ENCODE data around the gene PLA2G4E.

PLA2G4E gene

DNA sequence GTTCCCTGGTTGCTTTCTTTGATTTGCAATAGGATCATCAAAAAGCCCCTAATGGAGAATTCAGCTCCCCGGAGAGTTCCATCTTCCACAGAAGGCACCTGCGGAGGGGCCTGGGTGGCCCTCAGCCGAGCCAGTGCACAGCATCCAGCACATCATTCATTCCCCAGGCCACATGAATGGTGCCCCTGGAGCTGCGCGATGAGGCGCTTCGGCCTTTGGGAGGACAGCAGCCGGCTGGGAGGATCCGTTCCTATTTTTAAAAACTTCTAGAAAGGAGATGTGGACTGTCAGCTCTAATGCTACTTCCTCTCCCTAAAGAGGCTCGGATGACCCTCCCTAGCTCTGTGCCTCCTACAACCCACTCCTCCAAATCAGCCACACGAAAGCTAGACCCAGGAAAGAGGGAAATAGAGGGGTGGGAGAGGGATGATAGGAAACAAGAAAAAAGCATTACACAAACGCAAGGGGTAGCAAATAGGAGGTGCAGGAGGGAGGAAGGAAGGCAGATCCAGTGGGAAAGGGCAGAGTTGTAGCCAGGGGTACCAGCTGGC is 68.8 kb downstream of the PLA2G4E start:
- DNase-seq, result no peak

DNA sequence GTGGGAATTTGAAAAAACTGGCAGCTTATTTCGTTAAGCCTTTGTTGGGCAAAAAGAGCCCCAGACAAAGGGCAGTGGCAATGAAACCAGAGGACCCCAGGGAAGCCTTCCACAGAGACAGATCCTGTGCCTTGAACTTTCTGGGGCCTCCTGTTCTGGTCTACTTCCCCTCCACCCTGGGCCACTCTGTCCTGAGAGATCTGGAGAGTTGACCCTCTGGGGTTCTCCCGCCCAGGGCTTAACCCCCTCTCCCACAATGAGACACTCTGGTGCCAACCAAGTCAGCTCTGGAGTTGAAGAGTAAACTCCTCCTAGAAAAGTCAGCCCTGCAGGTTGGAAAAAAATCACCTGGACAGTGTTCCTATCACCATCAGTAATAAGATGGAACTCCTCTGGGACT is 69.3 kb downstream of the PLA2G4E start:
- no peak for DNase-seq

DNA sequence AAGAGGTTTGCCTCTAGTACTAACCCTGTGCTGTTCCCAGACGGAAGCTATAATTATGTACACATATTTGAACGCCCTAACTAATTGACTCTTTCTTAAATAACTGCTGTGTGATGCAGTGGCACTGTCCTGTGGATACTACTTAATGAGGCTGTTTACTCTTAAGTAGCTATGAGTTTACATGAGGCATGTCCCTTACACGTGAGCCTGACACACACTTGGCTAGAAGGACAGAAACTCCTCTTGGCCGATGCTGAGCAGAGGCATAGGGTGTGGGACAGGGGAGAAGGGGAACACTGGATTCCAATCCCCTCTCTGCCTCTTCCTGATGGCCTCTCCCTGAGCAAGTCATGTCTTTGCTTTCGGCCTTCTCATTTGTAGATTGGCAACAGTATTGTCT is 70.4 kb downstream of the PLA2G4E start:
- no peak for DNase-seq

DNA sequence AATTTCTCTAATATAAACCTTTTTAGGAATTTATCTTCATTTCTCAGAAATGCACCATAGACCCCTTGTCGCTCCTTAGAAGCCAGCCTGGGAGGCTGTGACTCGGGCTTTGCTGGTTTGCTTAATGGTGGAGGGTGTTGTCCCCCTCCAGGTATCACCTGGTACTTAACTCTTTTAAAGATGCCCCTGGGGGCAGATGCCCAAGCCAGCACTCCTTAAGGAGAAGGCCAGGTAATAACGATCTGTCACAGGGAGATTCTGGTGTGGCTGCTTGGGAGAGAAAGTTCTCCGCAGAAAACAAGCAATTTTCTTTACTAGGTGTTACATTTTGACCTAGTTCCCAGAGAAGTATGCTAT is 70.7 kb downstream of the PLA2G4E start:
- DNase-seq, result no peak

DNA sequence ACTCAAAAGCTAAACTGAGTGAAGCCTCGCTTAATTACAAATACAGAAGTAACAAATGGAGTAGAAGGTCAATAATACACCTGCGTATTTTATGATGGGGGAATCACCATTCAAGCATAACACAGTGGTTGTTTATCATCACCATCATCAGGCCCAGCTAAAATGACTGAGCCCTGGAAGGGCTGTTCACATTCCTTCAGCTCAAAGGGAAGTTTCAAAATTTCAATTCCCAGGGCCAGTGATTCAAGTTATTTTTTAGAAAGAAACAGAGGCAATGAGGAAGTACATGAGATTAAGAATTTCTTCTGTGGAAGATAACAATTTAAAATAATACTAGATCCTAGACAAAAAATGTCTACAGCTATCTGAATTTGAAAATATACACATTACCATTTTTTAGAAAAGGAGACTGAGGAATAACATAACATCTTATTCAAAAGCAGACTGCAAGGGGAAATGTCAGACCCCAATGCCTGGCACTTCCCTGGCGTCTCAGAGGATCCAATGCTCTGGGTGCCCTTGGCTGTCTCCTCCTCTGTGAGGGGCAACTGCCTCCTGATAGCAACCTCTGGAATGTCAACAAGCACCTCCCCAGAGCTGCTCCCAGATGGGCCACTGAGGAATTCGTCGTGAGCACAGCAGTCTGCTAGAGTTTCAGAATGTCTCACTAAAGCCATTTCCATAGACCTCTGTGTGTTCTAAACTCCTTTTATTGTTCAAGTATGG is 71.3 kb downstream of the PLA2G4E start:
- DNase-seq, result no peak

DNA sequence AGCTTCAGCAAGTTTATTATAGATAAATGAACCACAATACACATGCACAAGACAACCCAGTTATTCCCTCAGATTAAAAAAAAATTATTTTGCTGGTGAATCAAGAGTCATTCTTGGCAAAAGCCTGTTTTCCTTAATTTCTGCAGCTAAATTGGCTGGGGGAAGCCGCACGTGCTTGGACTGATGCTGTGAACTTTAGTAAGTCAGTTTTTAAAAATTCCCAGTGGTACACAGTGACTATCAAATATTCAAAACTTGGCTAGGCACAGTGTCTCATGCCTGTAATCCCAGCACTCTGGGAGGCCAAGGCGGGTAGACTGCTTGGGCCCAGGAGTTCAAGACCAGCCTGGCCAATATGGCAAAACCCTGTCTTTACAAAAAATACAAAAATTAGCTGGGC is 72.4 kb downstream of the PLA2G4E start:
- no peak for DNase-seq

DNA sequence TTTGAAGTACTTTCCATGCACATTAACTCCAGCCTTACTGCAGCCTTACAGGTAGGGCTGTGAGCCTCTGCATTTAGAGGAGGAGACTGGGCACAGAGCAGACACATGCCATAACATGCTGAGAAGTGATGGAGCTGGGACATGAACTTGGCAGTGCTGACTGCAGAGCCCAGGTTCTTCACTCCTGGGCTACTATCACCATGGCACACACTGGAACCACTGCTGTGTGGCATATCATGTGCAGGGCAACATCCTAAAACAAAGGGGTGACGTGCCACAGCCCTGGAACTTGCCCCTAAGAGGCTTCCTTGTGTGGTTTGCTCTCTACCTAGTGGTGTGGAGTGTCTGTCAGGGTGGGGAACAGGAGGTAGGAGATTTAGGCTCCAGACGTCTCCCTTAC is 73.9 kb downstream of the PLA2G4E start:
- DNase-seq, result no peak

DNA sequence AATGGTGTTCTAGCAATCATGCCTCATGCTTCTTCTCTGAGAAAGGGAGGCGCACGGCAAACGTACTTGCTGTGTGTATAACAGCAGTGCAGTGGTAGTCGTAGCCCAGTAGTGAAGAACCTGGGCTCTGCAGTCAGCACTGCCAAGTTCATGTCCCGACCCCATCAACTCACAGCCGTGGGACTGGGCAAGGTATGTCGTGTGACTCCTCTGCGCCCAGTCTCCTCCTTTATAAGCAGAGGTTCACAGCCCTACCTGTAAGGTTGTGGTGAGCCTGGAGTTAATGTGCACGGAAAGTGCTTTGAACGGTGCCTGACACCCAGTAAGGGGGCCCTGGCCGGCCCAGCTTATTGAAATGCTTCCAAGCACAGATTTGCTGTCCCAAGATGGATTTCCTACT is 75.1 kb downstream of the PLA2G4E start:
- no peak for DNase-seq

DNA sequence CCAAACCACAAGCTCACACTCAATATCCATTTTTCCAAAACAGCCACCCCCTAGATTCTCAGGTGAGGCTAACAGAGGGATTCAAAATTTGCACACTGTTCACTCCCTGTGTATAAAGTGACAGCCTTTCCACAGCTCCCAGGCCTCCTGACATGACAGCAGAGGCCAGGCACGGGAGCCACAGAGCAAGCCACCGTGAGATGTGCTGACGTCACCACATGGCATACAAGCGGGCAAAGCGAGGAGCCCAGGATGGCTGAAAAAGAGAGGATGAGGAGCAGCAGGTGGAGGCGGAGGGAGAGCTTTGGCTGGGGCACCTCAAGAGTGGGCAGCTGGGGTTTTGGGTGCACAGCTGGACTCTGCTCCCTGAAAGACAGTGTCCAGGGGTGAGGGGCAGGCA is 75.6 kb downstream of the PLA2G4E start:
- no peak for DNase-seq

DNA sequence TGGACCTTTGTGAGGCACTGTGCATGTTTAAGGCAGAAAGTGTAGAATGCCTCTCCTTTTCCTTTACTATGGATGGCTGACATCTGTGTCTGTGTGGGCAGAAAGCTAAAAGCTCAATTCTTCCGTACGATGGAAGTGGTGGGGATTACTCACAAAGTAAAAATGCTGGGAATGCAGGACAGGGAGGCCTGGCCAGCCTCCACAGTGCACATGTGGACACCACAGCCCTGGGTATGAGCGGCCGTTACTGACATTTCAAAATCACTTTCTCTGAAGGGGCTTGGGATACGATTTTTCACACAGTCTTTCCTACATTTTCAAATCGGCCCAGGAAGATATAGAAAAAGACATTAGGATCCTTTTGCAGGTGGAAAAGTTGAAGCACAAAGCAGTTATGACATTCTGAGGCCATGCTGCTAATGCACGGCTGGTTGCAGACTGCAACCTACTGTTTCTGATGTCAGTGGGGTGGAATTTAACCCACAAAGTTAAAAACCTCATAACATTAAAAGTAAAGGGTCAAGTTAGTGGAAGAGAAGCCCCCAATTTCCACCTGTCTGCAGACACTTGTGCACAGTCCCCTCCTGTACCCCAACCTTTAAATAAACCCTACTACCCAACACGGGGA is 76.4 kb downstream of the PLA2G4E start:
- DNase-seq, result no peak

DNA sequence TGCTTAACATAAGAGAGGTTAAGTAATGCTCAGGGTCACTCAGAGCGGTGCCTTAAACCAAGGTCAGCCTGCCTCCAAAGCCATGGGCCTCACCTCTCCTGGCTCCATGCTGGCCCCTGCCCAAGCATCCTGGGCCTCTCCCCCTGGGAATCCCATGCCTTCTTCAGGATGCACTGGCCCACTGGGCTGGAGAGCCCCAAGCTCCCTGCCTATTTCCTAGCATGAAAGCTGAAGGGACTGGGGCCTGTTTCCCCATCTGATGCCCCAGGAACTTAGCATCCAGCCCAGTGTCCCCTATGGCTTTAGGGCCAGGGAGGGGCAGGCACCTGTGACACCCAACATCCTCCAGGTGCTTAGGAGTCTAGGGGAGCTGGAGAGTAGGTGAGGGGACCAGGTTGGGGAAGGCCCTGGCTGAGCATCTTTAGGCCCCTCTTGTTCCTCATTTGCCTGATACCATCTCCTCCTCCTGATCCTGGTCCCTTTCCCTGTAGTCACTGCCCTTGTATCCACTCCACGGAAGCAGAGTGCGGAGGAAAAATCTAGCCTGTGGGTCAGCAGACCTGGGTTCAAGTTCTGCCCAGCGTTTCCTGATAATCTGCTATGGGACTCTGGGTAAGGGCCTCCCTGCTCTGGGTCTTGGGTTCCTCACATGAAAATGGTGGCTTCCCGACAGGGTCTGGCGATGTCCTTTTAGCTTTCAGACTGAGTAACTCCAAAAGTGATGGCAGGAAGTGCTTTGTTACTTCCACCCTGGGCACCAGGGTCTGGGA is 77.1 kb downstream of the PLA2G4E start:
- no peak for DNase-seq

DNA sequence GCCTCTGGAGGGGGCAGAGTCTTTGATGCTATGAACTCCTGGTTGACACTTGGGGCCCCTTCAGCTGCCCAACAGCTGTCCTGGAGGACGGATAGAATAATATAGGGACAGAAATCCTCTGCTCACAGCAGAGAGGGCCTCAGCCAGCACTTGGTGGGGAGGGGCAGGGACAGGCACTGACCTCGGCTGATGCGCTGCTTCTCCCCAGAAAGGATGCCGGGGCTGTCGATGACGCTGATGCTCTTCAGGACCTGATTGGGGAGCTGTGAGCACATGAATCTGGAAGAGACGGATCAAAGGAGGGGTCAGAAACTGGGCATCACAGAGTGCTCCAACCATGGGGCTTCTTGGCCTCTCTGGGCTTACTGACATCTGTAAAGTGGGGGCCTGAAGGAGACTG is 78.0 kb downstream of the PLA2G4E start:
- DNase-seq, result no peak

DNA sequence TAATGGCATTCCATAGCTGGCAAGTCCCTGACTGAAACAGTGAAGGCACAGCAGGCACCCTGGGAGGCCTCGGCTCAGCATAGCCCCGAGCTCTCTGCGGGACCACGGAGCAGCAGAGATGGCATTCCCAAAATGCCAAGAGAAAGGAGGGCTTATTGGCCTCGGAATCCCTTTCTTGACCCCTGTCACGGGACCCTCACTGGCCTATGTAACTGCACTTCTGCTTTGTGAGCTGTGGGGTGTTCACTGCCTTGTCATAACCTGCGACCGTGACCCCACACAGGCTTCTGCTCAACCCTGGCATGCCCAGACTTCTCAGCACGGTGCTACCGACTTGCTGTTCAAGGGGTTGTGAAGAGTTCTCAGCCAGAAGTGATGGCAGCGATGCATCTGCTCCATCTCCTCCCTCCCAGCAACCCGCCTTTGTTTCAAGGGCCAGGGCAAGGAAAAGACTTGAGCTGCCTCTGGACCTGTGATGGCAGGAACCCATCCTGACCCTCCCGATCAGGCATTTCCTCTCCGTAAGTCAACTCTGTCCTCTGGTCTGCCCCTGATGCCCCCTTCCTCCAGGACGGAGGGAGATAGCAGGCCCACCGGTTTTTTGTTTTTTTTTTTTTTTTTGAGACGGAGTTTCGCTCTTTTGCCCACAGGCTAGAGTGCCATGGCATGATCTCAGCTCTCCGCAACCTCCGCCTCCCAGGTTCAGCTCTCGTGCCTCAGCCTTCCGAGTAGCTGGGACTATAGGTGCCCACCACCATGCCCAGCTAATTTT is 79.0 kb downstream of the PLA2G4E start:
- DNase-seq, result no peak

DNA sequence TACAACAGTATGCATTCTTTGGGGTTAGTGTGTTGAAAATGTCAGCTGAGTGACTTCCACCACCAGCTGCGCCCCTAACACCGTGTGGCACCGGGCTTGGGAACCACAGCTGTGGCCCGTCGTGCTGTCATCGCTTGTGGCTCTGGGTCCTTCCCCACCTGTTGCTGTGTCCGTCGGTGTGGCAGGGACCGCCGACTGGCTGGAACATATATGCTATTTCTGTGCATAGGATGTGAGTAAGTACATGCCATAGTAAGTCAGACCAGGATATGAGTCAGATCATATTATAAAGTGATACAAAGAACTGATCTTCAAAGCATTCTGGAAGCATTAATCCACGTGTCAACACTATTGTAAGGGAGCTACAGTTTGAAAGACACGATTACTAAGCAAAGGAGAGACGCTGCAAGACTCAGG is 80.4 kb downstream of the PLA2G4E start:
- no peak for DNase-seq

DNA sequence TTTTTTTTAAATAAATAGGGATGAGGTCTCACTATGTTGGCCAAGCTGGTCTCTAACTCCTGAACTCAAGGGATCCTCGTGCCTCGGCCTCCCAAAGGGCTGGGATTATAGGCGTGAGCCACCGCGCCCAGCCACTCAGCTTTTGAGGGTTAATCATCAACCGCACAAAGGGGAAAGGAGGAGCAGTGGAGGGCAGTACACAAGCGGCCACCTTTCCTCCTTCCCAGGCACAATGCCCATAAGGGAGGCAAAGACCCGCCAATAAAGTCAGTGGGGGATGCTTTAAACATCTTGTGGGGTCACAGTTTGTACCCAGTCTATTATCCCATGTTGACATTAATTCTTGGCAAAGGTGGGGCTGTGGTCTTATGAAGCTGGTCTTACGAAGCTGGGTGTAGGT is 80.9 kb downstream of the PLA2G4E start:
- DNase-seq, result no peak

DNA sequence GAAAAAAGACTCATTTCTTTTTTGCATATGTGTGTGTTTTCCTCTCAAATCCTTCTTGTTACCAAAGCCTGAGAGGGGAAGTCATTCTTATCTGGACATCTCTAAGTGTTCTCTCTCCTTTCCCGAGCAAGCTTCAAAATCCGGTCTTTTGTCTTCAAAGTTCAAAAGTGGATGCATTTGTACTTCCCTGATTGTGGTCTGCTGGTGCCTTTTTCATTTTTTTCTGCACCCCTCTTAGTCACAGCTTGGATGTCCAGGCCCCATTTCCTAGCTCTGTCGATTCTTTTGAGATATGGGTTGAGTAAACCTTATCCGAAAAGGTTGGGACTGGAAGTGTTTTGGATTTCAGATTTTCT is 83.3 kb downstream of the PLA2G4E start:
- DNase-seq, result no peak

DNA sequence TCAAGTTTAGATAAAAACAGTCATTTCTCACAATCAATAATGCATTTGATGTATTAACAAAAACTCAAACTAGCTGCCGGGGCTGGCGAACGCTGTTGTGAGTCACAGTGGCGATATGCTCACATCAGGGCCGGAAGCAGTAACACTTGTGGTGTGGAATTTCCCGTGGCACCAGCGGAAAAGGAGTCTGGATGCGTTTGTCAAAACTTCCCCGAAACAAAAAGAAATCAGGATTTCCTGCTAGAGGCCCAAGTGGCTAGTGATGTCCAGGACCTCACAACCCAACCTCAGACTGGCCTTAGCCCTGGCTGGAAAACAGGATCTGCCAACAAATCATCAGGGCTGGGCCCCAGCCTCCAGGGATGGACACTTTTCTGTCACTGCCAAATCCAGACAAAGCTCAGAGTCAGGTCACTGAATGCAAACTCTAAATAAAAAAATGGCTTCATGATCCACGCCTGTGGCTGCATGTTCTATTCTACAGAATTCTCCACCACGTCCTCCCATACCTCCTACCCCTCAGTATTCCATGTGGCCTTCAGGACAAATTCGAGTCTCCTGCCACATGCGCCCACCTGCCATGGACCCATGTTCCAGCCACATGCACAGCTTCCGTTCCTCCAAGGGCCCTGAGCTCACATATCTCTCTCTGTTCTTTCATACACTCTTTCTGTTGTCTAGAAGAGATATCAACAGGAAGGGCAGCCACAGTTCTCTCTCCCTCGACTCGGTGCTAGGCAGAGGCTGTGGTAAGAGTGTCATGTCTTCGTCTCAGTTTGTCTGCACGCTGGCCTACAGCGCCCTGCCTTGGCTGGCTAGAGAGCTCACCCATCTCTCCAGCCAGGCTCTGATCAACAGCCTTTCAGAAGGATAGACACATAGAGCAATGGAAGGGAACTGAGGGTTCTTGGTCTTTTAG is 83.9 kb downstream of the PLA2G4E start:
- DNase-seq, result no peak

DNA sequence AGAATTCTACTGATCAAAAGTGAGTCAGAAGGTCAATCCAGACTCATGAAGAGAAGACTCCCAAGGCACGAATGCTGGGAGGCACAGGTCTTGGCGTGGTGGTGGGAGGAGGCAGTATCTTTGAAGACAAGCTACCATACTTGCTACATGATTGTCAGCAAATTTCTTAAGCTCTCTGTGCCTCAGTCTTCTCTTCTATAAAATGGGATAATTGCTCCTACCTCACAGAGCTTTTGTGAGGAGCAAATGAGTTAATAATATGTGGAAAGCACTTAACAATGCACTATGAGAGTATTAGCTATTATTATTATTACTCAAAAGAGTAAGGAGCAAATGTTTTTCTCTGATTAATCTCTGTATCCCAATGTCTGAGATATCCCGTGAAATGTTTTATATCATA is 84.7 kb downstream of the PLA2G4E start:
- DNase-seq, result no peak

DNA sequence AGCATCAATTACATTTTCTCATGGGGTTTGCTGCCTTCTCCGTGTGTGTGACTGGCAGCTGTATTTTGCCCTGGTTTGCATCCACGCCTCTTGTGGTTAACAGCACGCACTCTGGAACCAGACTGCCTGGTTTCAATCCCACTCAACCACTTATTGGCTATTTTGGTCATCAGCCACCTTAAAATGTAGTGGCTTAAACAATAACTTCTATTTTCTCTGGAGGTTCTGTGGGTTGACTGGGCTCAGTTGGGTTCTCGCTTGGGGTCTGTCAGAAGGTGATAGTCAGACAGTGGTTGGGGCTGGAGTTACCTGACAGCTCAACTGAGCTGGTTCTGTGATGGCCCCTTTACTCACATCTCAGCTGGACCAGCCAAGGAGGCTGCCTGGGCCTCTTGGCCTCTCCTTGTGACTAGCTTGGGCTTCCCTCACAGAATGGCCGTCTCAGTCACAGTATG is 85.2 kb downstream of the PLA2G4E start:
- DNase-seq, result no peak

DNA sequence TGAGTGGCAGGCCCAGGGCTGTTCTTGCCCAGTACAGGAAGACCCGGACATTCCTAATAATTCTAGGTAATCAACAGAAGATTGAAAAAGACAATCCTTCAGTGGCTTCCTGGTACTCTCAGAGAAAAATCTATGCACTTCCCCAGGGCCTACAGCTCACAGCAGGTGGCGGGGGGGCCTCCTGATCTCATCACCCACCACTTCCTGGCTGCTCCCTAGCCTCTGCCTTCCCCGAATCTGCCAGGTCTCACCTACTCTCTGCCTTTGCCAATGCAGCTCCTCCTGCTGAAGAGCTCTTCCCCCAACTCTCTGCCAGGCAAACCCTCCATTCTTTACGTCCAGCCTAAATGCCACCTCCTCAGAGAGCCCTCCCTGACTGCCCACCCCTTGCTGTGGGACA is 86.0 kb downstream of the PLA2G4E start:
- DNase-seq, result no peak

DNA sequence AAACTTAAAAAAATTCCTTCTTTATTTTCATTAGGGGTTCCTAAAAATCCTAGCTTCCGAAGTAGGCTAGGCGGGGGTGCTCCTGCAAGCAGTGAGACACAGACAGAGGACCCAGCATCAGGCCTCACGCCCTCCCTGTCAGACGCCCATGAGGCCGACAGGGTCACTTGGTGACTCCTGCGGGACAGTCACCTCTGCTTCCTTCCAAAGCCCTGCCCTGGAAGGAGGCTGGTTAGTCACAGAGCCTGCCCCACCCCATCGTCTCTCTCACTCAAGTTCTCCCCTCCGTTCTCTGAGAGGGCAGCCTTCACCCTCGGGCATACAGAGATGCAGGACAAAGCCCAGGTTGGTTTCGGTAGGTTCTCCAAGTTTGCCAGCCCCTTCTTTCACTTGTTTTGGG is 87.1 kb downstream of the PLA2G4E start:
- DNase-seq, result no peak

DNA sequence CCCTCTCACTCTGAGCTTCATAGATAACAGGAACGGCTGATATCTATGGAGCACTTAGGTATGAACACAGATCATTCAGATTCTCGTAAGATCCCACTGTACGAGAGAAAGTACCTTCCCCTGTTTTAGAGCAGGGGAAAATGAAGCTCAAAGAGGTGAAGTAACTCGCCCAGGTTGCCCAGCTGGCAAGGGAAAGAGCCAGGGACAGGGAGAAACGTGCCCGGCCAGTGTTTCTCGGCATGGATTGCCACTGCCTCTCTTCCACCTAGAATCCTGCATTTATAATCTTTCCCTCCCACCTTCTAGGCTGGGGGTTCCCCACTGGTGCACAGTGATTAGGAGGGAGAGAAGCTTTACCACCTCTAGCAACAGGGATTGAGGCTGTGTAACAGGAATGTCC is 87.5 kb downstream of the PLA2G4E start:
- DNase-seq, result no peak

Measured in NCI-H187 (cell line).